Fibroblast of lung (primary cell): ENCODE data around the gene ADAM23. TPM values are rescaled to one million over a fixed set of nuclear protein-coding genes. Genes with fewer than 3 reads are reported as not detected.

Experiments
- DNase-seq, 2 donors: peaks; one replicate each; pipeline versions ENCODE4 v3.0.0 to v3.0.0-alpha.2; 2010; ENCODE audit warnings: low read depth in 2 of 2
- H2AFZ ChIP-seq: 2 replicates; pipeline ENCODE4 v1.5.1; 2012; ENCODE audit warnings: low read length, control low read depth, inconsistent platforms
- H3K27ac ChIP-seq: 2 replicates; pipeline ENCODE4 v1.5.1; 2011; ENCODE audit warnings: low read length, control low read depth; ENCODE audit not compliant: insufficient read depth
- H3K27me3 ChIP-seq: 2 replicates; pipeline ENCODE4 v1.5.1; 2011; ENCODE audit warnings: mild to moderate bottlenecking, low read length; ENCODE audit not compliant: control insufficient read depth, insufficient read depth
- H3K36me3 ChIP-seq: 2 replicates; pipeline ENCODE4 v1.5.1; 2011; ENCODE audit warnings: low read length; ENCODE audit not compliant: control insufficient read depth, insufficient read depth
- H3K4me1 ChIP-seq: 2 replicates; pipeline ENCODE4 v1.5.1; 2011; ENCODE audit warnings: low read length; ENCODE audit not compliant: control insufficient read depth, insufficient read depth; ENCODE audit errors: extremely low read depth
- H3K4me2 ChIP-seq: 2 replicates; pipeline ENCODE4 v1.5.1; 2011; ENCODE audit warnings: low read length, control low read depth; ENCODE audit not compliant: insufficient read depth; ENCODE audit errors: extremely low read depth
- H3K4me3 ChIP-seq, 4 experiments: fragments of 200-600 bp in 1 of 4; sonication (generic) in 1 of 4; replicated peaks in 1 of 4; 2 replicates each; pipeline ENCODE4 v1.5.1; 2011 to 2016; ENCODE audit warnings: low read length in 4 of 4, low read depth in 3 of 4, mild to moderate bottlenecking in 3 of 4, control low read depth in 2 of 4, inconsistent platforms in 1 of 4, mixed read lengths in 1 of 4; ENCODE audit not compliant: insufficient read depth in 1 of 4; ENCODE audit errors: control extremely low read depth in 1 of 4
- H3K79me2 ChIP-seq: 2 replicates; pipeline ENCODE4 v1.5.1; 2012; ENCODE audit warnings: mild to moderate bottlenecking, low read length, inconsistent platforms; ENCODE audit not compliant: control insufficient read depth, insufficient read depth
- H3K9ac ChIP-seq: 2 replicates; pipeline ENCODE4 v1.5.1; 2011; ENCODE audit warnings: mild to moderate bottlenecking, low read length, control low read depth; ENCODE audit not compliant: insufficient read depth
- H3K9me3 ChIP-seq: 2 replicates; pipeline ENCODE4 v1.5.1; 2012; ENCODE audit warnings: low read depth, low read length; ENCODE audit not compliant: control insufficient read depth, insufficient read depth
- H4K20me1 ChIP-seq: 2 replicates; pipeline ENCODE4 v1.5.1; 2011; ENCODE audit warnings: low read length; ENCODE audit not compliant: control insufficient read depth, insufficient read depth; ENCODE audit errors: extremely low read depth
- EZH2 ChIP-seq: IDR thresholded peaks from 2 replicates; pipeline ENCODE4 v1.5.1; 2012; ENCODE audit warnings: low read length, control low read depth, mild to moderate bottlenecking; ENCODE audit errors: missing control alignments
- polyA plus RNA-seq, 2 donors: library from polyadenylated mRNA; depleted of rRNA in 1 of 2; stranded (reverse) in 1 of 2; unstranded in 1 of 2; fragments of >200 nt; gene quantifications; 2 replicates each; pipeline ENCODE4 v1.2.1, GENCODE V29; 2011 to 2012; ENCODE audit warnings: missing spikeins in 1 of 2
- total RNA-seq: library from RNA; depleted of rRNA; stranded (reverse); fragments of >200 nt; gene quantifications from 2 replicates; pipeline ENCODE4 v1.2.1, GENCODE V29; 2014
- TF ChIP-seq, protein P1 (sequence below), 2 donors: IDR thresholded peaks in 1 of 2; conservative IDR thresholded peaks in 1 of 2; 1 replicate in 1 of 2; 2 replicates in 1 of 2; pipeline ENCODE4 v1.5.1; 2011 to 2012; ENCODE audit warnings: low read length in 2 of 2, control low read depth in 1 of 2, inconsistent platforms in 1 of 2, low read depth in 1 of 2, mild to moderate bottlenecking in 1 of 2

Gene ADAM23
- total and polyA plus RNA-seq, 2 donors (not counting 1 experiment from before 2014, with no cell fraction given): 2.3 to 2.7 TPM

DNA sequence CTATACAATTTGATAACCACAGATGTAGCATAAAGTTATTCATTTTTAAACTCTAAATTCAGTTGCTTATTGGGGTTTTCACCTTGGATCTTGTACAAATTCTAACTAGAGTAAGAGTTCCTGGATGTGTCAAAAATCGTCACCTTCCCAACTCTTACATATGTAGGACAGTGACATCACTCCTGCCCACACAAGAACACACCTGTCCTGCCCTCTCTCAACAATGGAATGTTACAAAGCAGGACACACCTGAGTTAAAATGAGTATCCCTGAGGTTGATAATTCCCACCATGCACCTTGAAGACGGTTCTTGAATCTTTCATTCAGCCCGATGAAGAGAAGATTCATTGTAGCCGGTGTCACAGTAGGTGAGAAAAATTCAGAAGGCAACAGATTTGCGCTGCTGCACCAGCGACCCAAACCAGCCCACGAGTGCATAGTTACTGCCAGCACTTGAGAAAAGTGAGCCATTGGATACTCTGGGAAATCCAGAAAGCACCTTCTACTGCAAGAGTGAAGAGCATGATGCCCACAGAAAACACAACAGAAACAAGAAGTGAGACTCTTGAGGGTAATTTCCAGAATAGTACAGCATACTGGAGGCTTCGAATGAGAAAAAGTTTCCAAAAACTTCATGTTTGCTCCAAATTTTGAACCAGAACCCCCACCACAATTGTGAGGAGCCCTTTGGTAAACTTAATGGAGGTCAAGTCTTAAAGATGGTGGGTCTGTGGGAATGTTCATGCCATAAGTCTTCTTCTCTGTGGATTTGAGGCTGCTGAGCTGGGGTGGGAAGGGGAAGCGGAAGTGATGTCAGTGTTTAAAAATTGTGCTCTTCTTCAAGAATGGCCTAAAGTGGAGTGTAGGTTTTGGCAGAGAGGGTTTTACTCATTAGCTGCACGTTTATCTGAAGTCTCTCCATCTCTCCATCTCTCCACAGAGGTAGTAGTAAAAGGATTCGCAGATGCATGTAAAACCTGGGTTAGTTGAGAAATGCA lies 34.7 kb upstream of the ADAM23 start:
- TF ChIP-seq, protein P1, sequence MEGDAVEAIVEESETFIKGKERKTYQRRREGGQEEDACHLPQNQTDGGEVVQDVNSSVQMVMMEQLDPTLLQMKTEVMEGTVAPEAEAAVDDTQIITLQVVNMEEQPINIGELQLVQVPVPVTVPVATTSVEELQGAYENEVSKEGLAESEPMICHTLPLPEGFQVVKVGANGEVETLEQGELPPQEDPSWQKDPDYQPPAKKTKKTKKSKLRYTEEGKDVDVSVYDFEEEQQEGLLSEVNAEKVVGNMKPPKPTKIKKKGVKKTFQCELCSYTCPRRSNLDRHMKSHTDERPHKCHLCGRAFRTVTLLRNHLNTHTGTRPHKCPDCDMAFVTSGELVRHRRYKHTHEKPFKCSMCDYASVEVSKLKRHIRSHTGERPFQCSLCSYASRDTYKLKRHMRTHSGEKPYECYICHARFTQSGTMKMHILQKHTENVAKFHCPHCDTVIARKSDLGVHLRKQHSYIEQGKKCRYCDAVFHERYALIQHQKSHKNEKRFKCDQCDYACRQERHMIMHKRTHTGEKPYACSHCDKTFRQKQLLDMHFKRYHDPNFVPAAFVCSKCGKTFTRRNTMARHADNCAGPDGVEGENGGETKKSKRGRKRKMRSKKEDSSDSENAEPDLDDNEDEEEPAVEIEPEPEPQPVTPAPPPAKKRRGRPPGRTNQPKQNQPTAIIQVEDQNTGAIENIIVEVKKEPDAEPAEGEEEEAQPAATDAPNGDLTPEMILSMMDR (conservative IDR thresholded peaks at IDR 0.05 in 1 of 2, IDR thresholded peaks at IDR 0.05 in 1 of 2; ENCODE audit: low read depth in 1 of 2, low read length in 2 of 2): no peak
- TF ChIP-seq EZH2: no peak
- H4K20me1 ChIP-seq: no peaks in the 10 kb centered on the region
- H3K36me3 ChIP-seq: no peaks in the 10 kb centered on the region
- no peak for DNase-seq
- H2AFZ ChIP-seq: no peak overlapping the region
- no peak overlapping the region for H3K27ac ChIP-seq
- H3K79me2 ChIP-seq: no peaks in the 10 kb centered on the region
- H3K4me3 ChIP-seq: no peak overlapping the region
- H3K9ac ChIP-seq: no peak overlapping the region
- no peaks in the 10 kb centered on the region for H3K4me1 ChIP-seq
- no peaks in the 10 kb centered on the region for H3K27me3 ChIP-seq
- H3K9me3 ChIP-seq: no peaks in the 10 kb centered on the region
- no peak overlapping the region for H3K4me2 ChIP-seq

DNA sequence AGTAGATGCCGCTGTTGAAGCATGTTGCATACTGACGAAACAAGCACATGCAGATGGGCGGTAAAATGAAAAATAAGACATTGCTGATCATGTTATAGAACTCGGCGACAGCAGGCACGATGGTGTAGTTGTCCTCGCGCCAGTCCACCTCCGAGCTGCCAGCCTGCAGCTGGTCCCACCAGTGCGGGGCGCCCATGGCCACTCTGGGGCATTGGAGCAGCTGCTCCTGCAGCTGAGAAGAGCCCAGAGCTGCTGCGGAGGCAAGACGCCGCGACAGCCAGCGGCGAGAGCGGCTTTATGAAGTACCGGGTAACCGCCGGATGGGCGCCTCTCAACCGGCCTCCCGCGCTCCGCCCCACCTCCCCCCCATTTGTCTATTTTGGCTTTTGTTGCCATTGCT lies 32.6 kb upstream of the ADAM23 start:
- no peak overlapping the region for H3K27ac ChIP-seq
- TF ChIP-seq, protein P1 (conservative IDR thresholded peaks at IDR 0.05 in 1 of 2, IDR thresholded peaks at IDR 0.05 in 1 of 2; ENCODE audit: low read depth in 1 of 2, low read length in 2 of 2): no peak
- TF ChIP-seq EZH2: no peak

DNA sequence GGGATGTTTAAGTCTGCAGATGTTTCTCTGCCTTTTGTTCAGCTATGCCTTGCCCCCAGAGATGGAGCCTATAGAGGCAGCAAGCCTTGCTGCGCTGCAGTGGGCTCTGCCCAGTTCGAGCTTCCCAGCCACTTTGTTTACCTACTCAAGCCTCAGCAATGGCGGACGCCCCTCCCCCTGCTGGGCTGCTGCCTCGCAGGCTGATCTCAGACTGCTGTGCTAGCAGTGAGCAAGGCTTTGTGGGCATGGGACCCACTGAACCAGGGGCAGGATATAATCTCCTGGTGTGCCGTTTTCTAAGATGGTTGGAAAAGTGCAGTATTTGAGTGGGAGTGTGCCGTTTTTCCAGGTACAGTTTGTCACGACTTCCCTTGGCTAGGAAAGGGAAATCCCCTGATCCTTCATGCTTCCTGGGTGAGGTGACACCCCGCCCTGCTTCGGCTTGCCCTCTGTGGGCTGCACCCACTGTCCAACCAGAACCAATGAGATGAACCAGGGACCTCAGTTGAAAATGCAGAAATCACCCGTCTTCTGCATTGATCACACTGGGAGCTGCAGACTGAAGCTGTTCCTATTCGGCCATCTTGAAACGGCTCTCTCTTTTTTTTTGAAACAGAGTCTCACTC lies 27.6 kb upstream of the ADAM23 start:
- no peaks in the 10 kb centered on the region for H4K20me1 ChIP-seq
- no peaks in the 10 kb centered on the region for H3K36me3 ChIP-seq
- no peak for TF ChIP-seq EZH2
- TF ChIP-seq, protein P1 (conservative IDR thresholded peaks at IDR 0.05 in 1 of 2, IDR thresholded peaks at IDR 0.05 in 1 of 2; ENCODE audit: low read depth in 1 of 2, low read length in 2 of 2): no peak
- no peak overlapping the region for H3K27ac ChIP-seq
- H3K79me2 ChIP-seq: no peaks in the 10 kb centered on the region
- no peak overlapping the region for H3K4me3 ChIP-seq
- no peaks in the 10 kb centered on the region for H3K9me3 ChIP-seq
- no peak for DNase-seq
- H2AFZ ChIP-seq: no peak overlapping the region
- H3K4me1 ChIP-seq: no peaks in the 10 kb centered on the region
- no peak overlapping the region for H3K4me2 ChIP-seq
- no peaks in the 10 kb centered on the region for H3K27me3 ChIP-seq
- H3K9ac ChIP-seq: no peak overlapping the region

More for the DNA sequence above, 32.6 kb upstream of the ADAM23 start:
- no peaks in the 10 kb centered on the region for H3K4me1 ChIP-seq
- H3K4me2 ChIP-seq: no peak overlapping the region
- no peak for DNase-seq
- no peaks in the 10 kb centered on the region for H3K9me3 ChIP-seq
- H2AFZ ChIP-seq: no peak overlapping the region
- no peaks in the 10 kb centered on the region for H3K36me3 ChIP-seq
- no peaks in the 10 kb centered on the region for H3K79me2 ChIP-seq
- no peaks in the 10 kb centered on the region for H3K27me3 ChIP-seq
- no peak overlapping the region for H3K4me3 ChIP-seq
- H3K9ac ChIP-seq: no peak overlapping the region
- H4K20me1 ChIP-seq: no peaks in the 10 kb centered on the region
